Stimulated activated CD8-positive, alpha-beta memory T cell treated with anti-CD3 and anti-CD28 coated beads, Interleukin-2, amount 100 ng/mL, for 1 hour (primary cell): ENCODE measurements around the gene ANXA3.

ENCODE experiments used
- DNase-seq, 2 donors: peaks; one replicate each; pipeline ENCODE4 v3.0.0-alpha.2; 2020; ENCODE audit warnings: low read depth in 2 of 2

ANXA3 gene

DNA sequence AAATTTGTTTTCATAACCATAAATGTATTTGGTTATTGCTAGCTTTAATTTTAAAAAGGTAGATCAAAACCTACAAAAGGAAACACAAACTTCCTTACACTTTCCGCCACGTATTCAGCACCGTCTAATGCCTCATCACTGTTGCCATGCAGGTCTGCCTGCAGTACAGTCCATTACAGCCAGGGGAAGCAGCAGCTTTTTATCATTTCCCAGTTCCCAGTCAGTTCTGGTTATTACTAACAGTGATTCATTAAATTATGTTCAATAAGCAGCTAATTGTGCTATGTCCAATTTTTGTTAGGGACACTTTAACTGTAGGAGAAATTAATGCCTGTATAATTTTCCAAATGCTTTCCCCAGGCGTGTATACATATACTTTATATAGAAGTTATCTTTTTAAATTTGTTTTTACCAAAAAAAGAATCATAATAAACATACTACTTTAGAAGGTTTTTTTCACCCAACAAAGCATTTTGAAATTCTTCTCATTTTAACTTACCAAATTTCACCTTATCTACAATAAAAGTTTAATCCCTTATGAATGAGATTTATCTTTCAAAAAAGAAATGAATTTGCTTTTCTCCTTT lies 93.3 kb downstream of the ANXA3 start:
- peak in 1 of 2 donors; percentile 25 for DNase-seq

GRCh38 chr4:78645853-78646757 lies 94.5 kb downstream of the ANXA3 start:
- DNase-seq = no peak

DNA sequence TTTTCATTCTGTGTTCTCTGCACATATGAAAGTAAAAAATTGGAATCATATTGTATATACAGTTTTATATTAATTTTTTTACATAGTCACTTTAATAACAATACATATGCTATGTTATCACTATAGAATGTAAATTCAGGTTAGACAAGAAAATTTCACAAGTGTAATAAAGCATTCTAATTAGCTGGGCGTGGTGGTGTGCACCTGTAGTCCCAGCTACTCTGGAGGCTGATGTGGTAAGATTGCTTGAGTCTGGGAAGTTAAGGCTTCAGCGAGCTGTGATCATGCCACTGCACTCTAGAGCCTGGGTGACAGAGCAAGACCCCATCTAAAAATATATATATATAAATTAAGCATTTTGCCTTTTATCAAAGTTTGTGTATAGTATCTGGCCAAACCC lies 95.7 kb downstream of the ANXA3 start:
- no peak for DNase-seq

DNA sequence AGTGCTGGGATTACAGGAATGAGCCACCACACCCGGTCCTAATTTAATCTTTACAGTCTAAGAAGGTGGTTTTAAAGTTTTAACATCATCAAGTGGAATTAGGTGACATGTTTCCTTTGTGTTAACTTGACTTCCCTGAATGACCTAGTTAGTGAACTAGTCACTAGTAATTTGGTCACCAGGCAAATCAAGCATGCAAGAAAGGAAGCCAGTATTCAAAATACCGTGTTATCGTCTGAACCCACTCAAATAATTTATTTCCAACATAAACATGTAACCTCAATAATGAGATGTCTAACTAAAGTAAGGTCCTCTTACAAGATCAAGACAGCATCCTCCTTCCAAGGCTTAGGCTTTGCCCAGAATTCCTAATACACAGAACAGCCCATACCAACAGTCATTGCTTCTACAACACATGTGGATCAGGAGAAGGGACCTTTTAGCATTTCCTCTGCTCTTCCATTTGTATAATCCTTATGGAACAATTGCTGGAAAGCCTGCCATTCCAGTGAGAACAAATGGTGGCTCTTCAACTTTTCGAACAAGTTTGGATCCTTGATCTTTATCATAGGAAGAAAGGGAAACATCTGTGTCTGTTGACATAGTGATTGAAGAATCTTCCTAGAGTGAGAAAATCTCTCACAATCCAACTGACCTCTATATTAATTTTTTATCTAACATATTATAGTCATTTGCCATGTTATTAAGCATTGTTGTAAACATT lies 97.2 kb downstream of the ANXA3 start:
- DNase-seq = no peak

DNA sequence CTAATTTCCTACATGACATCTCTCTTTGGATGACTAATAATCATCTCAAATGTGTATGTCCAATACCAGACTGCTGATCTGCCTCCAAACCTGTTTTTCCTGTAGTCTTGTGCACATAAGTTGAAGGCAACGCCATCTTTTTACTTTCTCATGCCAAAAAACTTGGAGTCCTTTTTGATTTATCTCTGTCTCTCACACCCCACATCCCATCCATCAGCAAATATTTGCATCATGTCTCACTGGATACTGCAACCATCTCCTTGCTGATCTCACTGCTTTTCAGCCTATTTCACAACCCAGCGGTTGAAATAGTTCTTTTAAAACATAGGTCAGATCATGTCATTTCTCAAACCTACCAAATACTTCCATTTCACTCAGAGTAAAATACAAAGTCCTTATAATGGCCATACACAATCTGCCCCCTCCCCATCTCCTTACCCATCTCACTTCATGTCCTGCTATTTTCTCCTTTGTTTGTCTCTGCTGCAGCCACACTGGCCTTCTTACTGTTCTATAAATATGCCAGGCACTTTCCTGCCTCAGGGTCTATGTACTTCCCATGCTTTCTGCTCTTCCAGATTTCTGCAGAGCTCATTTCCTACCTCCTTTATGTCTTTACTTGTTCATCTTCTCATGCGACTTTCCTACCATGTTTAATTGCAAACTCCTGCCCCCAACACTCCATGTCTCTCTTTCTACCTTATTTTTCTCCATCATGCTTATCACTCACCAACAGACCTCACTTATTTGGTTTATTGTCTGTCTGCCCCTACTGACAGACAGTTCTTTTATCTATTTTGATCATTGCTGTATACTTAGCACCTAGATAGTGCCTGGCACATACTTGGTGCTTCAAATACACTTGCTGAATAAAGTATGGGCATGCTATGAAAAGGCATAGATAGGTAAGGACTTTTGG lies 98.8 kb downstream of the ANXA3 start:
- no peak for DNase-seq

DNA sequence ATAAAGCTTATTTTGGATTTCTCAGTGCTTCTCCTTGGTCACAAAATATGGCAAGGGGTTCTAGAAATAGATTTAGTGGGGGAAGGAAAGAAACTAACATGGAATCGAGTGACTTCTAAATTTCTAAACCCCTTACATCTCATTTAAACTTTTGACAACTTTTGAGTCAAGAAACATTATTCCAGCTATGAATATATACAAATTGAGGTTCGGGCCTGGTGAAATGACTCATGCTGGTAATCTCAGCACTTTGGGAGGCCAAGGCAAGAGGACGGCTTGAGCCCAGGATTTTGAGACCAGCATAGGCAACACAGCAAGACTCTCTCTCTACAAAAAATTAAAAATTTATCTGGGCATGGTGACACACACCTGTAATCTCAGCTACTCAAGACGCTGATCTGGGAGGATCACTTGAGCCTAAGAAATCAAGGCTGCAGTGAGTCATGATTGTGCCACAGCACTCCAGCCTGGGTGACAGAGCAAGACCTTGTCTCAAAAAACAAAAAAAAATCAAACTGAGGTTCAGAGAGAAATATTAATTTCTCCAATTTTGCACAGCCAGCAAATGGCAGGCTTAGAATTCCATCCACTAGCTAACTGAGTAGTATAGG lies 99.8 kb downstream of the ANXA3 start:
- DNase-seq = no peak

- no peak for DNase-seq
Observed at GRCh38 chr4:78652282-78652876, 100.8 kb downstream of the ANXA3 start.

DNA sequence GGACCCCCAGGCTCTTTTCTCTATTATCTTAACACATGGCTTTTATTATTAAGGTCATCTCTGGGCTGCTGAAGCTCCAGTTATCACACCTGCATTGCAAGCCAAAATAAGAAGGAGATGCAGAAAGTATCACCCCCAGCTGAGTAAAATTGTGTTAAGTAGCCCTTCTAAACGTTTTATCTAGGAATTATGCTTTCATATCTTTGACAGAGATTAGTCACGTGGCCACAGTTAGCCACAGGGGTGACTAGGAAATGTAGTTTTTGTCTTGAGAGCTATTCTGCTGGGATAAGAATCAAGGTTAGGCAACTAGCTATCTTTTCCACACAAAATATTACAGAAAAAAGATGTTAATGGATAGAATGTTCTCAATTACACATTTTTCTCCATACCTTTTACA lies 102.1 kb downstream of the ANXA3 start:
- DNase-seq = no peak

GRCh38 chr4:78654807-78655206 lies 103.2 kb downstream of the ANXA3 start:
- no peak for DNase-seq

GRCh38 chr4:78656968-78657445 lies 105.4 kb downstream of the ANXA3 start:
- DNase-seq = no peak

DNA sequence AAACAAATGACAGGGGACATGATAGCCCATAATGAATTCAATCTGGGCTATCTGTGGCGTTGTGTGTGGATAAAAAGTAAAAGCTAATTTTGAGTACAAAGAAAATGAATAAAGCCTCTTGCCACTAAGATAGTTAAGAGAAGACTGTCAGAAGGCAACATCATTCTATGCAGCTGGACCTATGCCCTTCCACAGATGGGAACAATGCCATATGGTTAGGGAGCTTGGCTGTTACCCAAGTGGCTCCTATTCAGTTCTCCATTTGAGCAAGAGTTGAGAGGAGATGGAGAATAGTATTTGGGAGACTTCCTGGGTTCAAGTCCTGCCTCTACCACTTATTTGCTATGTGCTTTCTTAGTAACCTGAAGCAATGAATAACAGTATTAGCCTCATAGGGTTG lies 107.7 kb downstream of the ANXA3 start:
- DNase-seq = no peak

GRCh38 chr4:78659665-78660064 lies 108.1 kb downstream of the ANXA3 start:
- no peak for DNase-seq
